OCI-LY7 (cell line): ENCODE data around the gene CLEC2L.

Experiments
- EZH2phosphoT487 ChIP-seq: fragments of 200-600 bp; sonication (generic); IDR thresholded peaks from 2 replicates; pipeline ENCODE4 v1.6.1; 2018; ENCODE audit warnings: low read depth, borderline replicate concordance, mild to moderate bottlenecking, mixed run types, antibody characterized with exemption, low read length, moderate library complexity, mixed read lengths
- TF ChIP-seq, protein P1 (sequence below): fragments of 200-600 bp; sonication (generic); conservative IDR thresholded peaks from 2 replicates; pipeline ENCODE4 v1.5.1; 2014; ENCODE audit warnings: mild to moderate bottlenecking, antibody characterized with exemption, low read length, moderate library complexity, mixed read lengths

DNA sequence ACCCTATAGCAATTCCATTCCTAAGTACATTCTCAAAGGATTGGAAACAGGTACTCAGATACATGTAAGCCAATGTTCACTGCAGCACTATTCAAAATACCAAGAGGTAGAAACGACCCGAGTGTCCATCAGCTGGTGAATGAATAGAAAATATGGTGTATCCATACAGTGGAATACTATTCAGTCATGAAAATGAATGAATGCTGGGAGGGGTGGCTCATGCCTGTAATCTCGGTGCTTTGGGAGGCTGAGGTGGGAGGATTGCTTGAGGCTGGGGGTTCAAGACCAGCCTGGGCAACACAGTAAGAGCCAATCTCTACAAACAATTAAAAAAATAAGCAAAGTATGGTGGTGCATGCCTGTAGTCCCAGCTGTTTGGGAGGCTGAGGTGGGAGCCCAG lies 62.8 kb downstream of the CLEC2L start:
- TF ChIP-seq, protein P1, sequence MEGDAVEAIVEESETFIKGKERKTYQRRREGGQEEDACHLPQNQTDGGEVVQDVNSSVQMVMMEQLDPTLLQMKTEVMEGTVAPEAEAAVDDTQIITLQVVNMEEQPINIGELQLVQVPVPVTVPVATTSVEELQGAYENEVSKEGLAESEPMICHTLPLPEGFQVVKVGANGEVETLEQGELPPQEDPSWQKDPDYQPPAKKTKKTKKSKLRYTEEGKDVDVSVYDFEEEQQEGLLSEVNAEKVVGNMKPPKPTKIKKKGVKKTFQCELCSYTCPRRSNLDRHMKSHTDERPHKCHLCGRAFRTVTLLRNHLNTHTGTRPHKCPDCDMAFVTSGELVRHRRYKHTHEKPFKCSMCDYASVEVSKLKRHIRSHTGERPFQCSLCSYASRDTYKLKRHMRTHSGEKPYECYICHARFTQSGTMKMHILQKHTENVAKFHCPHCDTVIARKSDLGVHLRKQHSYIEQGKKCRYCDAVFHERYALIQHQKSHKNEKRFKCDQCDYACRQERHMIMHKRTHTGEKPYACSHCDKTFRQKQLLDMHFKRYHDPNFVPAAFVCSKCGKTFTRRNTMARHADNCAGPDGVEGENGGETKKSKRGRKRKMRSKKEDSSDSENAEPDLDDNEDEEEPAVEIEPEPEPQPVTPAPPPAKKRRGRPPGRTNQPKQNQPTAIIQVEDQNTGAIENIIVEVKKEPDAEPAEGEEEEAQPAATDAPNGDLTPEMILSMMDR = no peak
- no peak for TF ChIP-seq EZH2phosphoT487
